ENCODE data around the gene AFF3. TPM values are rescaled to one million over a fixed set of nuclear protein-coding genes. Genes with fewer than 3 reads are reported as not detected.

AFF3 gene
- total and polyA plus RNA-seq, 7 experiments from 2014 or later, result 3.0 to 24.1 (median 19.8) TPM

GRCh38 chr2:99865818-99866676 is 276.3 kb downstream of the AFF3 start:
- DNase-seq (no peak), ATAC-seq (no peak)
- no peak overlapping the region for H3K4me3 ChIP-seq (ENCODE audit: low read length)
- no peaks in the 10 kb centered on the region for H3K9me3 ChIP-seq (ENCODE audit: control insufficient read depth in 2 of 3, low read length in 3 of 3)
- H3K27ac Mint-ChIP-seq, result no peak overlapping the region
- H3K27me3 ChIP-seq (ENCODE audit: control insufficient read depth in 2 of 2, insufficient read depth in 2 of 2, low read length in 2 of 2), result no peaks in the 10 kb centered on the region
- H3K27ac ChIP-seq (ENCODE audit: low read depth, low read length), result no peak overlapping the region
- intact Hi-C loops (cut with micrococcal nuclease), result no loop called here
- no peaks in the 10 kb centered on the region for H3K27me3 Mint-ChIP-seq
- peaks cover 0 to 8% (median 4%) of the 10 kb centered on the region in 5 donors for H3K36me3 Mint-ChIP-seq
- peaks cover 0 to 12% of the 10 kb centered on the region in 2 donors for H3K4me1 ChIP-seq (ENCODE audit: control insufficient read depth in 2 of 2, insufficient read depth in 2 of 2, low read length in 2 of 2)
- no peak overlapping the region for H3K4me3 Mint-ChIP-seq
- peaks cover 0 to 10% (median 0%) of the 10 kb centered on the region in 11 donors for H3K9me3 Mint-ChIP-seq
- H3K36me3 ChIP-seq (ENCODE audit: control insufficient read depth in 2 of 3, insufficient read depth in 3 of 3, low read length in 3 of 3), result no peaks in the 10 kb centered on the region
- ChIA-PET CTCF (no interaction called here), POLR2A (no interaction called here)
- H3K4me1 Mint-ChIP-seq, result peaks cover 12 to 31% (median 21%) of the 10 kb centered on the region in 7 donors

DNA sequence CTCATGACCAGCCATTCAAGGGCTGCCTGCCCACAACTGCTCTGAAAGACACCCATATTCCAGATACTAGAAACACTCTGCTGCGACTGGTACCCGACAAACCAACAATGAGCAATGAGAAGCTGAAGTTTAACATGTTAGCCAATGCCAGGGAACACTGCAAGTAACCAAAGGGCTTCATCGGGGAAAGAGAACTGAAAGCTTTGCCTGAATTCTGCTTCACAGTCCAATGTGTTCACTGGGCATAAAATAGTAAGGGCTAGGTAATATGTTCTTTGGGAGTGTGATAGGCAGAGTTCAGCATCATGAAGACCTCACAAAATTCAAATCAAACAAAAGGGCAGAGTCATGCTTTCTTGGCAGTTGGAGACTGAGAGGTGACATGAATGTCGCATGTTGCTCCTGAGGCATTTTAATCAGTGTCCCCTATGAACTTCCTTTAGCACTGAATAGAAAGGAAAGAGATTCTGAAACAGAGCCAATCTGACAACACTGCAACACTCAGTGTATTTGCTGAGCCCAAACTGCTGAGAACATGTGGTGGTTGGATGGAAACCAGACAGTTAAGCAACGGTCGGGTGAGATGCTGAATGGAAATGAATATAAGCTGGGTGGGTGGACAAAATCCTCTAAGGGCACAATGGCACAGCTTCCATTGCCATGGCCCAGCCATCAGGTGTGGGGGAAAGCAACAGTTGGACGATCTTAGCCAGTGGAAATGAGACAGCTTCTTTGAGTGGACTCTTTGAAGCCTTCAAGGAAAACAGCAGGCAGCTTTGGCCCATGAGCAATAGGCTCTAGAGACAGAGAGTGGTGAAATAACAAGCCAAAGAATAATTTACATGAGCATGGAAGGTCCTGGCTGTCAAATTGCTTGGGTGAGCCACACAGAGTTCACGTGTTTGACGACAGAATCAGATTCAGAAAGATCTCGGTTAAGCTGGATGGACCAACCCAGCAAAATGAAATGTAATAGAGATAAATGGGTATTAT is 277.5 kb downstream of the AFF3 start:
- ATAC-seq (no peak), DNase-seq (no peak)
- peaks cover 0 to 10% (median 0%) of the 10 kb centered on the region in 11 donors for H3K9me3 Mint-ChIP-seq
- H3K4me1 Mint-ChIP-seq, result peaks cover 14 to 36% (median 27%) of the 10 kb centered on the region in 7 donors
- CTCF ChIA-PET, result interaction anchor here (0.6 kb wide), 1 partner anchor 180 kb away, joined by 3 read pairs; no protein-coding TSS in a partner anchor
- no peak overlapping the region for H3K4me3 ChIP-seq (ENCODE audit: low read length)
- H3K27ac ChIP-seq (ENCODE audit: low read depth, low read length), result no peak overlapping the region
- no peaks in the 10 kb centered on the region for H3K9me3 ChIP-seq (ENCODE audit: control insufficient read depth in 2 of 3, low read length in 3 of 3)
- no peaks in the 10 kb centered on the region for H3K27me3 ChIP-seq (ENCODE audit: control insufficient read depth in 2 of 2, insufficient read depth in 2 of 2, low read length in 2 of 2)
- no peaks in the 10 kb centered on the region for H3K27me3 Mint-ChIP-seq
- peaks cover 0 to 16% of the 10 kb centered on the region in 2 donors for H3K4me1 ChIP-seq (ENCODE audit: control insufficient read depth in 2 of 2, insufficient read depth in 2 of 2, low read length in 2 of 2)
- no peak overlapping the region for H3K4me3 Mint-ChIP-seq
- peaks cover 0 to 8% (median 4%) of the 10 kb centered on the region in 5 donors for H3K36me3 Mint-ChIP-seq
- peak overlapping the region in 2 of 9 donors; percentile 10 to 39 for H3K27ac Mint-ChIP-seq
- POLR2A ChIA-PET, result no interaction called here
- no peaks in the 10 kb centered on the region for H3K36me3 ChIP-seq (ENCODE audit: control insufficient read depth in 2 of 3, insufficient read depth in 3 of 3, low read length in 3 of 3)
- intact Hi-C loops (cut with micrococcal nuclease), result no loop called here

DNA sequence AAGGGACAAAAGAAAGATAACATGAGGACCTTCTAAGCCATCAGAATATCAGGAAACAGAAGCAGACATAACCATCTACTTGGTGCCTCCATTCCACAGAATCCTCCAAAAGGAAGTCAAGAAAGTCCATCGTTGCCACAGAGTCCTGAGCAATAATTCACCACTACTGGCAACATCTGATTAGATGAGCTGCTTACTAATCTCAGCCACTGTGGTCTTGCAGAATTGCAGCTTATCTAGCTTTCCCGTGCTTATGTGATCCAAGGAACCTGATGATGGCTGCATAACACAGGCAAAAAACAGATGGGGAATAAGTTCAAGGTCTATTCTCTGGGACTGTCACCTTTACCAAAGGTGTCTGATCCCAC is 278.5 kb downstream of the AFF3 start:
- Histone ChIP-seq H3K4me3 (ENCODE audit: low read length) (no peak overlapping the region), H3K27ac (ENCODE audit: low read depth, low read length) (no peak overlapping the region), H3K36me3 (ENCODE audit: control insufficient read depth in 2 of 3, insufficient read depth in 3 of 3, low read length in 3 of 3) (no peaks in the 10 kb centered on the region), H3K27me3 (ENCODE audit: control insufficient read depth in 2 of 2, insufficient read depth in 2 of 2, low read length in 2 of 2) (no peaks in the 10 kb centered on the region), H3K9me3 (ENCODE audit: control insufficient read depth in 2 of 3, low read length in 3 of 3) (no peaks in the 10 kb centered on the region), H3K4me1 (ENCODE audit: control insufficient read depth in 2 of 2, insufficient read depth in 2 of 2, low read length in 2 of 2) (peaks cover 0 to 16% of the 10 kb centered on the region in 2 donors)
- ATAC-seq (no peak), DNase-seq (no peak)
- no peak overlapping the region for H3K4me3 Mint-ChIP-seq
- H3K9me3 Mint-ChIP-seq, result peaks cover 0 to 10% (median 0%) of the 10 kb centered on the region in 11 donors
- intact Hi-C loops (cut with micrococcal nuclease), result no loop called here
- peaks cover 0 to 8% (median 4%) of the 10 kb centered on the region in 5 donors for H3K36me3 Mint-ChIP-seq
- ChIA-PET POLR2A (no interaction called here), CTCF (no interaction called here)
- H3K27ac Mint-ChIP-seq, result no peak overlapping the region
- no peaks in the 10 kb centered on the region for H3K27me3 Mint-ChIP-seq
- H3K4me1 Mint-ChIP-seq, result peaks cover 14 to 36% (median 27%) of the 10 kb centered on the region in 7 donors

- H3K4me1 ChIP-seq (ENCODE audit: control insufficient read depth in 2 of 2, insufficient read depth in 2 of 2, low read length in 2 of 2), result peaks cover 0 to 16% of the 10 kb centered on the region in 2 donors
- H3K9me3 Mint-ChIP-seq, result peaks cover 0 to 10% (median 0%) of the 10 kb centered on the region in 11 donors
- no peaks in the 10 kb centered on the region for H3K27me3 Mint-ChIP-seq
- DNase-seq, result no peak
- CTCF ChIA-PET, result no interaction called here
- intact Hi-C loops (cut with micrococcal nuclease), result no loop called here
- H3K36me3 ChIP-seq (ENCODE audit: control insufficient read depth in 2 of 3, insufficient read depth in 3 of 3, low read length in 3 of 3), result no peaks in the 10 kb centered on the region
- peaks cover 14 to 36% (median 27%) of the 10 kb centered on the region in 7 donors for H3K4me1 Mint-ChIP-seq
- H3K4me3 ChIP-seq (ENCODE audit: low read length), result no peak overlapping the region
- H3K27ac ChIP-seq (ENCODE audit: low read depth, low read length), result no peak overlapping the region
- H3K4me3 Mint-ChIP-seq, result no peak overlapping the region
- peaks cover 0 to 8% (median 4%) of the 10 kb centered on the region in 5 donors for H3K36me3 Mint-ChIP-seq
- H3K27ac Mint-ChIP-seq, result peak overlapping the region in 2 of 9 donors; percentile 12 to 17
- no peak for ATAC-seq
- H3K27me3 ChIP-seq (ENCODE audit: control insufficient read depth in 2 of 2, insufficient read depth in 2 of 2, low read length in 2 of 2), result no peaks in the 10 kb centered on the region
- no peaks in the 10 kb centered on the region for H3K9me3 ChIP-seq (ENCODE audit: control insufficient read depth in 2 of 3, low read length in 3 of 3)
- POLR2A ChIA-PET, result interaction anchor here (0.8 kb wide), 1 partner anchor 685 kb away, joined by 3 read pairs; no protein-coding TSS in a partner anchor
Measured at GRCh38 chr2:99863236-99863902, 279.0 kb downstream of the AFF3 start.

DNA sequence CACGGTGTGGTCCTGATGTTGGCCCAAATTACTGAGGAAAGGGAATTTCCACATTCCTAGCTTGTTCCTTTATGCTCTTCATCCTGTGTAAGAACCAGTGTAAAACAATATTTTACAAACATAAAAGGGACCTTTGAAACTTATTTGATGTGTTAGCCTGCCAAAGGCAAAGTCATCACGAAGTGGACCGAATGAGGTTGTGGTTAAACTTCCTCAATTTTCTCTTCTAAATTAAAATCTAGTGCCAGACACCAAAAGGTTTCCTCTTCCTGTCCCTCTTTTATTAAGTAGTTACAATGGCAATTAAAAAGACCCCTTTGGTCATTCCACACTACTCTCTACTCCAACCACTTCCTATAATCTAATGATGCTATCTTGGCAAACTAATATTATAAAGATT is 279.8 kb downstream of the AFF3 start:
- Mint-ChIP-seq H3K27me3 (no peaks in the 10 kb centered on the region), H3K4me1 (peaks cover 14 to 36% (median 27%) of the 10 kb centered on the region in 7 donors), H3K36me3 (peaks cover 0 to 8% (median 4%) of the 10 kb centered on the region in 5 donors), H3K9me3 (peaks cover 0 to 10% (median 0%) of the 10 kb centered on the region in 11 donors), H3K27ac (peak overlapping the region in 3 of 9 donors; percentile 17 to 48 (median 32)), H3K4me3 (peak overlapping the region in 1 of 10 donors; percentile 30)
- intact Hi-C loops (cut with micrococcal nuclease), result no loop called here
- DNase-seq, result no peak
- peaks cover 0 to 16% of the 10 kb centered on the region in 2 donors for H3K4me1 ChIP-seq (ENCODE audit: control insufficient read depth in 2 of 2, insufficient read depth in 2 of 2, low read length in 2 of 2)
- no peaks in the 10 kb centered on the region for H3K9me3 ChIP-seq (ENCODE audit: control insufficient read depth in 2 of 3, low read length in 3 of 3)
- CTCF ChIA-PET, result no interaction called here
- no peak for ATAC-seq
- H3K27ac ChIP-seq (ENCODE audit: low read depth, low read length), result no peak overlapping the region
- H3K36me3 ChIP-seq (ENCODE audit: control insufficient read depth in 2 of 3, insufficient read depth in 3 of 3, low read length in 3 of 3), result no peaks in the 10 kb centered on the region
- H3K27me3 ChIP-seq (ENCODE audit: control insufficient read depth in 2 of 2, insufficient read depth in 2 of 2, low read length in 2 of 2), result no peaks in the 10 kb centered on the region
- POLR2A ChIA-PET, result interaction anchor here (0.8 kb wide), 1 partner anchor 686 kb away, joined by 3 read pairs; no protein-coding TSS in a partner anchor
- no peak overlapping the region for H3K4me3 ChIP-seq (ENCODE audit: low read length)

- intact Hi-C loops (cut with micrococcal nuclease), result no loop called here
- DNase-seq (peak in 3 of 9 donors; percentile 8 to 11 (median 9)), ATAC-seq (peak; percentile 36)
- Mint-ChIP-seq H3K36me3 (peaks cover 0 to 11% (median 4%) of the 10 kb centered on the region in 5 donors), H3K4me1 (peaks cover 14 to 36% (median 27%) of the 10 kb centered on the region in 7 donors), H3K27ac (peak overlapping the region in 1 of 9 donors; percentile 32), H3K27me3 (peaks cover 0 to under 1% (median 0%) of the 10 kb centered on the region in 5 donors), H3K4me3 (peak overlapping the region in 4 of 10 donors; percentile 11 to 40 (median 24)), H3K9me3 (peaks cover 0 to 10% (median 0%) of the 10 kb centered on the region in 11 donors)
- Histone ChIP-seq H3K9me3 (ENCODE audit: control insufficient read depth in 2 of 3, low read length in 3 of 3) (no peaks in the 10 kb centered on the region), H3K36me3 (ENCODE audit: control insufficient read depth in 2 of 3, insufficient read depth in 3 of 3, low read length in 3 of 3) (no peaks in the 10 kb centered on the region), H3K4me1 (ENCODE audit: control insufficient read depth in 2 of 2, insufficient read depth in 2 of 2, low read length in 2 of 2) (peaks cover 0 to 16% of the 10 kb centered on the region in 2 donors), H3K27me3 (ENCODE audit: control insufficient read depth in 2 of 2, insufficient read depth in 2 of 2, low read length in 2 of 2) (no peaks in the 10 kb centered on the region), H3K27ac (ENCODE audit: low read depth, low read length) (no peak overlapping the region), H3K4me3 (ENCODE audit: low read length) (no peak overlapping the region)
- ChIA-PET CTCF (no interaction called here), POLR2A (interaction anchor here (0.6 kb wide), 1 partner anchor 22 kb away, joined by 4 read pairs; no protein-coding TSS in a partner anchor)
Measured at GRCh38 chr2:99861376-99861760, 281.0 kb downstream of the AFF3 start.
